ENCODE measurements around the gene GSDMA.

DNA sequence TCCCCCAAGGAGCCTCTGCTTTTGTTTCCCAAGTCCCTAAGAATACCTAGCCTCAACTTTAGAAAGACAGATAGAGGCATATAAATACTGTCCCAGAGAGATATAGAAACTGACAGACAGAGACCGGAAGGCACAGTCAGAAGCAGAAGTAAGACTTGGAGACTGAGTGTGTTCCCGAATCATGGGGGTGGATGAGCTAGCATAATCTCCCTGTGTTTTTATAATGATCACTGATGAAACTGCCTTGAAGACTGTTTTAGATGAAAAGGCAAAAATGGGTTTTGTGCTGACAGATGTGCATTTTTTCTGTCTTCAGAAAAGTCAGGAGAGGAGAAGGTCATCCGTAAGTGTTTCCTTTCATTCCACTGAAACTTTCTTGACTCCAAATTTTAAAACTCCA, 9.5 kb downstream of the GSDMA start:
- no peak for TF ChIP-seq EZH2phosphoT487 (IDR thresholded peaks at IDR 0.05; ENCODE audit: low read depth)
- TF ChIP-seq, protein P1, sequence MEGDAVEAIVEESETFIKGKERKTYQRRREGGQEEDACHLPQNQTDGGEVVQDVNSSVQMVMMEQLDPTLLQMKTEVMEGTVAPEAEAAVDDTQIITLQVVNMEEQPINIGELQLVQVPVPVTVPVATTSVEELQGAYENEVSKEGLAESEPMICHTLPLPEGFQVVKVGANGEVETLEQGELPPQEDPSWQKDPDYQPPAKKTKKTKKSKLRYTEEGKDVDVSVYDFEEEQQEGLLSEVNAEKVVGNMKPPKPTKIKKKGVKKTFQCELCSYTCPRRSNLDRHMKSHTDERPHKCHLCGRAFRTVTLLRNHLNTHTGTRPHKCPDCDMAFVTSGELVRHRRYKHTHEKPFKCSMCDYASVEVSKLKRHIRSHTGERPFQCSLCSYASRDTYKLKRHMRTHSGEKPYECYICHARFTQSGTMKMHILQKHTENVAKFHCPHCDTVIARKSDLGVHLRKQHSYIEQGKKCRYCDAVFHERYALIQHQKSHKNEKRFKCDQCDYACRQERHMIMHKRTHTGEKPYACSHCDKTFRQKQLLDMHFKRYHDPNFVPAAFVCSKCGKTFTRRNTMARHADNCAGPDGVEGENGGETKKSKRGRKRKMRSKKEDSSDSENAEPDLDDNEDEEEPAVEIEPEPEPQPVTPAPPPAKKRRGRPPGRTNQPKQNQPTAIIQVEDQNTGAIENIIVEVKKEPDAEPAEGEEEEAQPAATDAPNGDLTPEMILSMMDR (IDR thresholded peaks at IDR 0.05; ENCODE audit: low read depth, low read length), result no peak
